IPS-NIHi7 (cell line): Measurements from ENCODE around the gene CYP2U1.
"Not testable (repeated sequence)": the region's sequence is repeated elsewhere in the genome, so short reads cannot be mapped to it uniquely, and the experiment has no call there.

Experiments
- DNase-seq: peaks from one replicate; pipeline ENCODE4 v3.0.0; 2012; ENCODE audit warnings: mixed read lengths; ENCODE audit errors: extremely low spot score

Gene CYP2U1

GRCh38 chr4:107917500-107917899 lies 13.8 kb upstream of the CYP2U1 start:
- no peak for DNase-seq

- DNase-seq, result no peak
Observed at GRCh38 chr4:107922486-107923473, 8.6 kb upstream of the CYP2U1 start.

GRCh38 chr4:107925713-107926112 lies 5.6 kb upstream of the CYP2U1 start:
- not testable (repeated sequence) for DNase-seq

GRCh38 chr4:107926875-107927274 lies 4.5 kb upstream of the CYP2U1 start:
- DNase-seq, result not testable (repeated sequence)

- no peak for DNase-seq
Observed at GRCh38 chr4:107931775-107932321, 499 bp downstream of the CYP2U1 start.

- no peak for DNase-seq
Observed at GRCh38 chr4:107935246-107935645, 3.9 kb downstream of the CYP2U1 start.

GRCh38 chr4:107937040-107937439 lies 5.7 kb downstream of the CYP2U1 start:
- DNase-seq, result no peak

- no peak for DNase-seq
Observed at GRCh38 chr4:107939307-107939706, 8.0 kb downstream of the CYP2U1 start.

GRCh38 chr4:107945809-107946208 lies 14.5 kb downstream of the CYP2U1 start:
- DNase-seq, result no peak

- DNase-seq, result no peak
Observed at GRCh38 chr4:107950746-107951540, 19.6 kb downstream of the CYP2U1 start.

- DNase-seq, result no peak
Observed at GRCh38 chr4:107951551-107951950, 20.2 kb downstream of the CYP2U1 start.

GRCh38 chr4:107956011-107956410 lies 24.7 kb downstream of the CYP2U1 start:
- no peak for DNase-seq

- no peak for DNase-seq
Observed at GRCh38 chr4:107966903-107967302, 35.6 kb downstream of the CYP2U1 start.

GRCh38 chr4:107967519-107967918 lies 36.2 kb downstream of the CYP2U1 start:
- DNase-seq, result not testable (repeated sequence)

GRCh38 chr4:107967921-107968320 lies 36.6 kb downstream of the CYP2U1 start:
- DNase-seq, result not testable (repeated sequence)

- DNase-seq, result no peak
Observed at GRCh38 chr4:107970063-107970798, 38.9 kb downstream of the CYP2U1 start.

- no peak for DNase-seq
Observed at GRCh38 chr4:107972605-107973004, 41.3 kb downstream of the CYP2U1 start.

- no peak for DNase-seq
Observed at GRCh38 chr4:107974523-107974922, 43.2 kb downstream of the CYP2U1 start.

GRCh38 chr4:107977482-107977881 lies 46.1 kb downstream of the CYP2U1 start:
- no peak for DNase-seq

- DNase-seq, result no peak
Observed at GRCh38 chr4:107977966-107978705, 46.8 kb downstream of the CYP2U1 start.
